ENCODE results near the gene MAST1.
A peak's percentile ranks its signal among the peaks of the same experiment; 100 is the strongest.

Gene MAST1

DNA sequence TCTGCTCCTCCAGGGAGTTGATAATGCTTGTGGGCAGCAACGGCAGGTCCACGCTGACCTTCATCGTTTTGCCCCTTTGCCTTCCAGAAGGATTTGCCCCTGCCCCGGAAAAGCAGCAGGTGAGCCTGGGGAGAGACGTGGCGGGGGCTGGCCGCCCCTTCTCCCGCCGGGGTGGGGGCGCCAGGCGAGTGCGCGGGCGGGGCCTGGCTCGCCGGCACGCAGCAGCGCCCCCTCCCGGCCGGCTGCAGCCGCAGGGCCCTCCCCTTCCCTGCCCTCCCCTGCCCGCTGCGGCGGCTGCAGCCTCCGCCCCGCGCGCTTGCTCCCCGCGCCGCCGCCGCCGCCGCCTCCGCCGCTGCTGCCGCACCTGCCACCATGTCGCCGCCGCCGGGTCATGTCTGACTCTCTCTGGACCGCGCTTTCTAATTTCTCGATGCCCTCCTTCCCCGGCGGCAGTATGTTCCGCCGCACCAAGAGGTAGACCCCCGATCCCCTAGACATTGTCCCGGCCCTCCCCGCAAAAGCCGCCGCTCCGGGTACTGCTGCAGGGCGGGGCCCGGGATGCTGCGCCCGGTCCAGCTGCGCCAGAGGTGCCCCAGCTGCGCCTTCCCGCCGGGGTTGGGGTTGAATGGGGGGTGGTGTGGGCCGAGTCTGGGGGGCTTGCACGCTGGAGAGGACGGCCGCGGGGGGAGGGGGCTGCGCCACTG is at the start of gene MAST1:
MAST1 (plus strand) TSS at position 334 of the 704 bp plus-strand sequence; CDS start at position 392, 58 bp downstream.
- Histone ChIP-seq H3K4me1 (peaks cover 51% of the 10 kb centered on the region), H3K27me3 (peaks cover 95% of the 10 kb centered on the region), H3K36me3 (no peaks in the 10 kb centered on the region), H3K9ac (no peak within 1 kb of the TSS), H3K9me3 (no peaks in the 10 kb centered on the region), H3K4me2 (peak within 1 kb of the TSS; percentile 83), H4K20me1 (peaks cover 62% of the 10 kb centered on the region), H3K4me3 (peak within 1 kb of the TSS; percentile 66), H3K27ac (no peak within 1 kb of the TSS)
- TF ChIP-seq Cebpa-rat (IDR thresholded peaks at IDR 0.05), result no peak

DNA sequence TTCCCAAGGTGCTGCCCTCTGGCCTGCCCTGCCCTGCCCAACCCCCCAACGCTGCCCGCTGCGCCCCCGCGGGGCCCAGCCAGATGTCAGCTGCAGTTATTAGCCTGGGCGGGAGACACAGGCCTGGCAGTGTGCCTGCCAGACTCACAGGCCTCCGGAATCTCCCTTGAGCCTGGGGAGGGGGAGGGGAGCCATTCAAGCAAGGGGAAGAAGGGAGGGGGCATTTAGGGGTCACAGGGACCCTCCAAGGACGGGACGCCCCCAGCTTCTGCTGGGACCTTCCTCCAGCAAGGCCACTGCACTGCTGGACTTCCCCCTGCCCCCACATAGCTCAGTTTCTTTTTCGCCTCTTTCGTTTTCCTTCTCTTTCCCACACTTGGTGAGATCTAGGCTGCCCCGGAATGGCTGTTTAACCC is 49.6 kb upstream of the MAST1 start:
- TF ChIP-seq Cebpa-rat (IDR thresholded peaks at IDR 0.05), result no peak
- Histone ChIP-seq H3K9ac (peak overlapping the region; percentile 91), H3K4me3 (peak overlapping the region; percentile 95), H3K36me3 (no peaks in the 10 kb centered on the region), H3K4me1 (peaks cover 71% of the 10 kb centered on the region), H3K9me3 (no peaks in the 10 kb centered on the region), H4K20me1 (peaks cover 19% of the 10 kb centered on the region), H3K4me2 (peak overlapping the region; percentile 98), H3K27ac (peak overlapping the region; percentile 95), H3K27me3 (no peaks in the 10 kb centered on the region)

DNA sequence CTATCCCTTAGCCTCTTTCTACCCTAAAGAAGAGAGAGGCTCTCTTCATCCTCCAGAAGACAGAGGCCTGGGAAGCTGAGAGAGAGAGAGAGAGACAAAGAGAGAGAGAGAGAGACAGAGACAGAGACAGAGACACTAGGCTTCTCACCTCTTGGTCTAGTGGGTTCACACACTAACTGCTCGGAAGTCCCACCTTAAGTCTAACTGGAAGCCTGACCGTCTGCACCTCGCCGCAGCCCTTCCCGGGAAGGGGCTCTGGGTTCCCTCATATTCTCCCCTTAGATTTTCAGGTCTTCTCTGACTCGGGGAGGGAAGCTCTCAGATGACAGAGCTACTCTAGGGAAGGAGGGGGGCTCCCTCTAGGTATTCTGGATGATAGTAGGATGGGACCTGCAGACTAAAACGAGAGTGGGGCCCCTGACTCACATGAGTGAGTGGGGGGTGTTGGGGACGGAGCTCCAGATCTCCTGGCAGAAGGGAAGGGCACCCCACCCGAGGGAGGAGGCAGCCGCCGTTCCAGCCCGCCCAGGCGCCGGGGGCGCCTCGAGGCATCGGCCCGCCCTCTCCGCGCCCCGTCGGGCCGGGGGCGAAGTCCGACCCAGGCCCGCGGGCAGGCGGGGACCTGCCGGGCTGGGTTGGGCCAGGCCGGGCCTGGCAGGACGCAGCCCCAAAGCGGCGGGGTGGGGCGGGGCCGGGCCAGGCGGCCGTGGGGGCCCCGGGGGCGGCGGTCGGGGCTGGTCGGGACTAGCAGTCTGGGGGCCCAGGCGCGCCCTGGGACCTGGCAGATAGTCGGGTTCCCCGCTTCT is 49.0 kb upstream of the MAST1 start:
- no peaks in the 10 kb centered on the region for H3K36me3 ChIP-seq
- H3K4me2 ChIP-seq, result peak overlapping the region; percentile 98
- no peaks in the 10 kb centered on the region for H3K9me3 ChIP-seq
- peaks cover 70% of the 10 kb centered on the region for H3K4me1 ChIP-seq
- peak overlapping the region; percentile 95 for H3K4me3 ChIP-seq
- TF ChIP-seq Cebpa-rat (IDR thresholded peaks at IDR 0.05), result no peak
- H3K27ac ChIP-seq, result peak overlapping the region; percentile 95
- peak overlapping the region; percentile 91 for H3K9ac ChIP-seq
- peaks cover 19% of the 10 kb centered on the region for H4K20me1 ChIP-seq
- no peaks in the 10 kb centered on the region for H3K27me3 ChIP-seq

DNA sequence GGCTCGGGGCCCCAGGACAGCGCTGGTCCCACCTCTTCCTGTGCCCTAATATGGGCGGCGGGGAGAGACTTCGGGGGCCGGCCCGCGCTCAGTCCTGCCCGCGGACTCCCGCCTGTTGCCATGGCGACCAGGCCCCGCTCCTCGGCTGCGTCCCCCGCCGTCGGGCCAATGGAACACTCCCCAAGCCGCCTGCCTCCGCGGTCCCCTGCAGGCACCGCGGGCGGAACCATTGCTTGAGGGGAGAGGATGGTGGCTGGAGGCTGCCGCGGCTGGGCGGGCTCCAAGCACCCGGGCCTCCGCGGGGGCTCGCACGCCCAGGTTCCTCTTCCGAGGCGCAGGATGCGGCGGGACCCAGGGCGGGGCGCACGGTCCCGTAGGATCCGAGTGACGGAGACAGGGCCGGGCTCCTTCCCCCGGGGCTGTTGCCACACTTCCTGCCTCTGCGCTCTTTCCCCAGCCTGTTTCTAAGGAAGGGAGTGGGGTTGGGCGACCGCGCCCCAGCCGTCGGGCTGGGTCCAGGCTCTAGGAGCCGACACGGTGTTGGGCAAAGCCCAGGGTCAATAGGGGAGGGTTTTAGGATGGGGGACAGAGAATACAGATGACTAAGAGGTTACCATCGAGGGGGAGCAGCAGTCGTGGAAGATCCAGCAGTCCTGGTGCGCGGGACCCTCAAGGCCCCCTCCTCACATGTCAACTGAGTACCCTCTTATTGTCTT is 48.3 kb upstream of the MAST1 start:
- Histone ChIP-seq H4K20me1 (peaks cover 19% of the 10 kb centered on the region), H3K27ac (peak overlapping the region; percentile 95), H3K4me1 (peaks cover 70% of the 10 kb centered on the region), H3K4me3 (peak overlapping the region; percentile 95), H3K4me2 (peak overlapping the region; percentile 98), H3K27me3 (no peaks in the 10 kb centered on the region), H3K9me3 (no peaks in the 10 kb centered on the region), H3K9ac (peak overlapping the region; percentile 91), H3K36me3 (no peaks in the 10 kb centered on the region)
- TF ChIP-seq Cebpa-rat (IDR thresholded peaks at IDR 0.05), result peak; percentile 84

DNA sequence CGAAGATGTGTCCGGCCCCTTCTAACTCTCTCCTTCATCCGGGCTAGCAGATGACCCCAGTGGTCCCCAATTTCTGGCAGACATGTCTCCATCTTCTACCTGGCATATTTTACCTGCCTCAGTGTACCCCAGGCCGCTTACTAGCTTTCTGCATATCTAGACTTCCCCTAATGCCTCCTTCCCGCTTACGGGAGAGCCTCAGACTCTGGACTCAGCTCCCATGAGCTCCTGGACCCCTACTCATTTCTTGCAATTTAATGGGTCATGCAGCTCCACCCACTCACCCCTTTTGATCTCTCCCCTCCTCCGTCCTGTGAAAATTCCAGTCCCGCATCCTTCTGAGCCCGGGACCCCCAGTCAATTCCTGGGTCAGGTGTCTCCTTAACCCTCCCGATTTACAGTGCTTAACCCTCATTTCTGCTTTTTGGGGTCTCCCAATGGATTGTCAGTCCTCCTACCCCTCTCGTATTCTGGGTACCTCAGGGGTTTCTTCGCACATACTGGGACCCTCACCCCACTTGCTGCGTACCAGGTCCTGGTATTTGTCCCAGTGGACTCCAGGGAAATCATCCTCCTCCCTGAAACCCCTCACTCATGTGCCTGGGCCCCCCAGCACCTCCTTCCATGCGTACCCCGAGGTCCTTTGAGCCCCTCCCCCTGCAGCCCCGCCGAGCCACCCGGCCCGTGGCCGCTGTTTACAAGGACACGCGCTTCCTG is 47.5 kb upstream of the MAST1 start:
- peak overlapping the region; percentile 95 for H3K27ac ChIP-seq
- TF ChIP-seq Cebpa-rat (IDR thresholded peaks at IDR 0.05), result no peak
- H3K4me2 ChIP-seq, result peak overlapping the region; percentile 98
- H3K36me3 ChIP-seq, result no peaks in the 10 kb centered on the region
- peak overlapping the region; percentile 91 for H3K9ac ChIP-seq
- no peaks in the 10 kb centered on the region for H3K9me3 ChIP-seq
- H3K27me3 ChIP-seq, result no peaks in the 10 kb centered on the region
- peak overlapping the region; percentile 95 for H3K4me3 ChIP-seq
- peaks cover 67% of the 10 kb centered on the region for H3K4me1 ChIP-seq
- peaks cover 19% of the 10 kb centered on the region for H4K20me1 ChIP-seq

DNA sequence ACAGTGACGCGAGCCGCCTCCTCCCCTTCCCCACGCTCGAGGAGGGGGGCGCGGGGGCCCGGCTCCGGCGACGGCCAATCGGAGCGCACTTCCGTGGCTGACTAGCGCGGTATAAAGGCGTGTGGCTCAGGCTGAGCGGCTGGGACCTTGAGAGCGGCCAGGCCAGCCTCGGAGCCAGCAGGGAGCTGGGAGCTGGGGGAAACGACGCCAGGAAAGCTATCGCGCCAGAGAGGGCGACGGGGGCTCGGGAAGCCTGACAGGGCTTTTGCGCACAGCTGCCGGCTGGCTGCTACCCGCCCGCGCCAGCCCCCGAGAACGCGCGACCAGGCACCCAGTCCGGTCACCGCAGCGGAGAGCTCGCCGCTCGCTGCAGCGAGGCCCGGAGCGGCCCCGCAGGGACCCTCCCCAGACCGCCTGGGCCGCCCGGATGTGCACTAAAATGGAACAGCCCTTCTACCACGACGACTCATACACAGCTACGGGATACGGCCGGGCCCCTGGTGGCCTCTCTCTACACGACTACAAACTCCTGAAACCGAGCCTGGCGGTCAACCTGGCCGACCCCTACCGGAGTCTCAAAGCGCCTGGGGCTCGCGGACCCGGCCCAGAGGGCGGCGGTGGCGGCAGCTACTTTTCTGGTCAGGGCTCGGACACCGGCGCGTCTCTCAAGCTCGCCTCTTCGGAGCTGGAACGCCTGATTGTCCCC is 46.8 kb upstream of the MAST1 start, which contains the start of gene JUNB:
JUNB (plus strand) TSS at position 142 of the 706 bp plus-strand sequence; CDS start at position 428, 286 bp downstream.
- H4K20me1 ChIP-seq, result peaks cover 19% of the 10 kb centered on the region
- no peaks in the 10 kb centered on the region for H3K36me3 ChIP-seq
- H3K4me2 ChIP-seq, result peak within 1 kb of the TSS; percentile 98
- TF ChIP-seq Cebpa-rat (IDR thresholded peaks at IDR 0.05), result no peak
- H3K4me1 ChIP-seq, result peaks cover 67% of the 10 kb centered on the region
- H3K9me3 ChIP-seq, result no peaks in the 10 kb centered on the region
- no peaks in the 10 kb centered on the region for H3K27me3 ChIP-seq
- H3K27ac ChIP-seq, result peak within 1 kb of the TSS; percentile 95
- peak within 1 kb of the TSS; percentile 95 for H3K4me3 ChIP-seq
- H3K9ac ChIP-seq, result peak within 1 kb of the TSS; percentile 91

DNA sequence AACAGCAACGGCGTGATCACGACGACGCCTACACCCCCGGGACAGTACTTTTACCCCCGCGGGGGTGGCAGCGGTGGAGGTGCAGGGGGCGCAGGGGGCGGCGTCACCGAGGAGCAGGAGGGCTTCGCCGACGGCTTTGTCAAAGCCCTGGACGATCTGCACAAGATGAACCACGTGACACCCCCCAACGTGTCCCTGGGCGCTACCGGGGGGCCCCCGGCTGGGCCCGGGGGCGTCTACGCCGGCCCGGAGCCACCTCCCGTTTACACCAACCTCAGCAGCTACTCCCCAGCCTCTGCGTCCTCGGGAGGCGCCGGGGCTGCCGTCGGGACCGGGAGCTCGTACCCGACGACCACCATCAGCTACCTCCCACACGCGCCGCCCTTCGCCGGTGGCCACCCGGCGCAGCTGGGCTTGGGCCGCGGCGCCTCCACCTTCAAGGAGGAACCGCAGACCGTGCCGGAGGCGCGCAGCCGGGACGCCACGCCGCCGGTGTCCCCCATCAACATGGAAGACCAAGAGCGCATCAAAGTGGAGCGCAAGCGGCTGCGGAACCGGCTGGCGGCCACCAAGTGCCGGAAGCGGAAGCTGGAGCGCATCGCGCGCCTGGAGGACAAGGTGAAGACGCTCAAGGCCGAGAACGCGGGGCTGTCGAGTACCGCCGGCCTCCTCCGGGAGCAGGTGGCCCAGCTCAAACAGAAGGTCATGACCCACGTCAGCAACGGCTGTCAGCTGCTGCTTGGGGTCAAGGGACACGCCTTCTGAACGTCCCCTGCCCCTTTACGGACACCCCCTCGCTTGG is 46.1 kb upstream of the MAST1 start:
- H4K20me1 ChIP-seq, result peaks cover 24% of the 10 kb centered on the region
- peaks cover 59% of the 10 kb centered on the region for H3K4me1 ChIP-seq
- H3K4me3 ChIP-seq, result peak overlapping the region; percentile 95
- H3K27me3 ChIP-seq, result no peaks in the 10 kb centered on the region
- H3K36me3 ChIP-seq, result peaks cover 6% of the 10 kb centered on the region
- H3K9ac ChIP-seq, result peak overlapping the region; percentile 91
- no peak for TF ChIP-seq Cebpa-rat (IDR thresholded peaks at IDR 0.05)
- no peaks in the 10 kb centered on the region for H3K9me3 ChIP-seq
- H3K4me2 ChIP-seq, result peak overlapping the region; percentile 98
- peak overlapping the region; percentile 95 for H3K27ac ChIP-seq

DNA sequence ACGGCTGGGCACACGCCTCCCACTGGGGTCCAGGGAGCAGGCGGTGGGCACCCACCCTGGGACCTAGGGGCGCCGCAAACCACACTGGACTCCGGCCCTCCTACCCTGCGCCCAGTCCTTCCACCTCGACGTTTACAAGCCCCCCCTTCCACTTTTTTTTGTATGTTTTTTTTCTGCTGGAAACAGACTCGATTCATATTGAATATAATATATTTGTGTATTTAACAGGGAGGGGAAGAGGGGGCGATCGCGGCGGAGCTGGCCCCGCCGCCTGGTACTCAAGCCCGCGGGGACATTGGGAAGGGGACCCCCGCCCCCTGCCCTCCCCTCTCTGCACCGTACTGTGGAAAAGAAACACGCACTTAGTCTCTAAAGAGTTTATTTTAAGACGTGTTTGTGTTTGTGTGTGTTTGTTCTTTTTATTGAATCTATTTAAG is 45.4 kb upstream of the MAST1 start:
- Histone ChIP-seq H3K36me3 (peaks cover 12% of the 10 kb centered on the region), H3K9ac (peak overlapping the region; percentile 91), H3K4me2 (peak overlapping the region; percentile 98), H3K4me1 (peaks cover 53% of the 10 kb centered on the region), H4K20me1 (peaks cover 25% of the 10 kb centered on the region), H3K4me3 (peak overlapping the region; percentile 95), H3K9me3 (no peaks in the 10 kb centered on the region), H3K27me3 (no peaks in the 10 kb centered on the region), H3K27ac (peak overlapping the region; percentile 95)
- no peak for TF ChIP-seq Cebpa-rat (IDR thresholded peaks at IDR 0.05)
